NCI-H1930 (cell line): ENCODE measurements around the gene OR2A25.
A peak's percentile ranks its signal among the peaks of the same experiment; 100 is the strongest.
"Not testable (repeated sequence)": the region's sequence is repeated elsewhere in the genome, so short reads cannot be mapped to it uniquely, and the experiment has no call there.

Experiments
- DNase-seq, 2 experiments: peaks; one replicate each; lab custom pipeline; 2025; lab: John Stamatoyannopoulos, UW

Gene OR2A25

DNA sequence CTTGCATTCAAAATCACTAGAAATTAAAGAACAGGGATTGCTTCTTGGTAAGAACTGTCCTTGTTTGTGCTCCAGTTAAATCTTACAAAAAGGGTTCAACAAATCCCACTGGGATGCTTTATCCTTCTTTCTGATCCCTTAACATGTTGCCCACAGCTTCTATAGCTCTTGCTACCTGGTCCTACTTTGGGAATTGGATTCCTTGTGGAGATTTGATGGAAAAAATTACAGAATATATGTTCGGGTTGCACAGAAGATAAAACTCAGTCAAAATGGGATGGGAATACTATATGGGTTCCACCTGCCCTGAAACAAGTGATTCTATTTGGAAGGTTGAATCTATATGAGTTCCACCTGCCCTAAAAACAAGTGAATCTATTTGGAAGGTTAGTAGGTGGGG, at the start of gene OR2A25:
Gene OR2A25 (plus strand): TSS at position 301 of the 400 bp plus-strand sequence. CDS start 4,409 bp downstream, outside the sequence.
- no peak for DNase-seq

GRCh38 chr7:144020340-144020739, 49.3 kb upstream of the OR2A25 start:
- no peak for DNase-seq

GRCh38 chr7:144022169-144022568, 47.4 kb upstream of the OR2A25 start:
- no peak for DNase-seq

DNA sequence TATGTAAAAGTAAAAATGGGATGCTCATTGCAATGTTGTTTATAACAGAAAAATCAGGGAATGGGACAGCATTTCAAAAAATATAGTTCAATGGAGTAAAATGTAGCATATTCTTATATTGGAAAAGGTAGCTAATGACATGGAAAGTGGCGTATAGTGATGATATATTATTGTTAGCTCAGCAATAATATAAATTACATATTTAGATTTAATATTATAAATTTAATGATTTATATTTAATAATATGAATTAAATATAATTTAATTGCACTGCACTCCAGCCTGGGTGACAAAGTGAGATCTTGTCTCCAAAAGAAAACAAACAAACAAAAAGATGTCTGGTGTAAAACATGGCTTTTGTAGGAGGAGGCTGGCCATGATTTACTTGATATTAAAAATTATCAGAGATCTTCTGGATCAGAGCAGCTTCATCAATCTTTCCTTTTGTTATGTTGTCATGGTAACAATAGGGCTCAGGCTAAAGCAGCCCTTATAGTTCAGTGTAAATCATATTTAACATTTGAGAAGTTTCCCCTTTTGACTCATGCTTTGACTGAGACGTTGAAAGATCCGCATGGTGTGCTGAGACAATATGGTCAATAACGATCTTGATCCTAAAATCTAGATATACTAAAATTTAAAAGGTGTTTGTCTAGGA, 46.3 kb upstream of the OR2A25 start:
- DNase-seq: no peak

- no peak for DNase-seq
Observed at GRCh38 chr7:144024213-144024612, 45.4 kb upstream of the OR2A25 start.

DNA sequence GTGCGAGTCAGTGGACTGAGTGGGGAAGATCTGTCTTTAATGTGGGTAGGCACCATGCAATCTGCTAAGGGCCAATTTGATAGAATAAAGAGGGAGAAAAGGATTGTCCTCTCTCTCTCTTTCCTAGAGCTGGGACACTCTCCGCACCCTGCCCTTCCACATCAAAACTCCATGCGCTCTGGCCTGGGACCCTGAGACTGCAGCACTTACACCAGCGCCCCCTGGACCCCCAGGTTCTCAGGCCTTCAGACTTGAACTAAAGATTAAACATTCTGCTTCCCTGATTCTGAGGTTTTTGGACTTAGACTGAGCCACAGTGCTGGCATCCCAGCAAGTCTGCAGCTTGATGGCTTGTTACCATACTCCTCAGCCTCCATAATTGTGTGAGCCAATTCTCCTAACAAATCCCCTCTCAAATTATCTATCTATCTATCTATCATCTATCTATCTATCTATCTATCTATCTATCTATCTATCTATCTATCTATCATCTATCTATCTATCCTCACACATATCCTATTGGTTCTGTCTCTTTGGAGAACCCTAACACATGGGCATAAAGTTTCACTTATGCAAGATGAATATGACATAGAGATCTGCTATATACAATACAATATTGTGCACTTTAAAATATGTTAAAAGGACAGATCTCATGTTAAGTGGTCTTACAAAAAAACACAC, 43.3 kb upstream of the OR2A25 start:
- no peak for DNase-seq

GRCh38 chr7:144027070-144027469, 42.5 kb upstream of the OR2A25 start:
- DNase-seq: no peak

- no peak for DNase-seq
Observed at GRCh38 chr7:144027974-144028373, 41.6 kb upstream of the OR2A25 start.

DNA sequence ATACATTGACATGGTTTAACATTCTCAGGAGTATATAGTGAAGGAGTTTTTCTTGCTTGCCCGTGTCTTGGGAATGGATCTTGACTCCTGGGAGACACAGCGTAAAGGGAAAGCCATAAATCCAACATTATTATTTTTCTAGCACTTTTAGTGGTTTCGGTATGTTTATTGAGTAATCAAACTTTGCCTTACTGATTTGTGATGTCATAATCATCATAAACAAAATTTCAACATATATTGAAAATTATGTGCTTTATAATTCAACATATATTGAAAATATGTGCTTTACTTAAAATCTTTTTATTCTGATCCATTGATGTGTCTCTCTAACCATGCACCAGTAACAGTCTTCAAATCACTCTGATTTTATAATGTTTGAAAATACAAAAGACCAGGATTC, 41.1 kb upstream of the OR2A25 start:
- DNase-seq: no peak

GRCh38 chr7:144032516-144032915, 37.1 kb upstream of the OR2A25 start:
- DNase-seq: no peak

DNA sequence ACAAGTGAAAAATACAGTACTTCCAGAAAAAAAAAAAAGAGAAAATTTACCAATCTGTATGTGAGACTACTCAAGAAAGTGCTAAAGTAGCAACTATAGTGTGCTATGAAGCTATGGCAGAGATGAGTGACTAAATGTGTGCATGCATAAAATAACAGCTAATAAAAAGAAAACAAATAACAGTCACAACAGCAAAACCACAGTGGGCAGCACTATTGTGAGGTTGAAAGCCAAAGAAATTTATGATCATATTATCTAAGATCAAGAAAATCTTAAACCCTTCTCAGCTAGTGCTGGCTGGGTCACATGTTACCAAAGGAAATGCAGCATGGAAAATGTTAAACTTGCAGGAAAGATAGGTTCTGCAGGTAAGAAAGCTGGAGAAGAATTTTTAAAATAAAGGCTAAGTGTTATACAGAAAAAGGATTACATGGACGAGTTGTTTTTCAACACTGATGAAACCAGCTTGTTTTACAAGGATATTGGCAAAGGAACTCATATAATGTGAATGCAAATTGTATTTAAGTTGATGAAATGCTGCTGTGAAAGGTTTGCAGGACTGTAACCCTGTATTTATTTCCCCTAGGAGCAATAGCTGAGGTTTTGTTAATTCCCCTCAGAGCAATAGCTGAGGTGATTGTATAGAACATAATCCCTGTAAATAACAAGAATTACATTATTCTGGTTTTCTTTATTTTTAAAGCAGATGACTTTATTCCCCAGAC, 36.5 kb upstream of the OR2A25 start:
- DNase-seq: no peak

DNA sequence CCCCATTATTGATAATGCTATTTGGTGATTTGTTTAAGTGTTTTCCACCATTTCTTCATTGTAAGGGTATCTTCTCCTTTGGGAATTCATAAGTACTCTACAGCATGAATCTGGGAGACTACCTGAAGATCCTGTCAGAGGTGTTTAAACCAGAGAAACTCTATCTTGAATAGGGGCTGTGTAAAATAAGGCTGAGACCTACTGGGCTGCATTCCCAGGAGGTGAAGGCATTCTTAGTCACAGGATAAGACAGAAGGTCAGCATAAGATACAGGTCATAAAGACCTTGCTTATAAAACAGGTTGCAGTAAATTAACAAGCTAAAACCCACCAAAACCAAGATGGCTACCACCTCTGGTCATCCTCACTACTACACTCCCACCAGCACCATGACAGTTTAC, 34.2 kb upstream of the OR2A25 start:
- DNase-seq: no peak

- no peak for DNase-seq
Observed at GRCh38 chr7:144036302-144036885, 33.2 kb upstream of the OR2A25 start.

DNA sequence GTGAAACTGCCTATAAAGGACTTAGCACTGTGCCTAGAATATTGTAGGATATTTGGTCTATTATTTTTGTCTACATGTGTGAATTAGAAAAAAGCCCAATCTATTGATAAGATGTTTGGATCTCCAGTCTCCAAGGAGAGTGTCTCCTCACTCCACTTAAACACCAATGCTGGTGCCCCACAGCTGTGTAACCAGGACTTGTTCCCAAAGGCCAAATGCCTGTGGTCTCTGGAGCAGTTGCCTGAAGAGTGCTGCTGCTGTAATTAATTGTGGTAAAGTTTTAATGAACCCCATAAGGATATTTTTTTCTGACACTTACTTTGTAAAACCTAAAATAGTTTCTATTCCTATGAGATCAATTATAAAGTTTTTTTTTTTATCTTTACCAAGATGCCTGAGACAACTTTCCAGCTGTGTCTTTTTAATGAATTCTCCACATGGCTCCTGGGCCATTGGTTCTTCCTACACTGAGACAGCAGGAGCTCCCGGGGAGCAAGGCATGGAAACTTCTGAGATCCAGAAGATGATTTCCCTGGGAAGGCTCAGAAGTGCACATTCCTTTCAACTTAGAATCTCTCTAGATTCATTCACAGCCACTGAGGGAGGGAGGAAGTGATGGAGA, 32.1 kb upstream of the OR2A25 start:
- DNase-seq: no peak

GRCh38 chr7:144038887-144039286, 30.7 kb upstream of the OR2A25 start:
- no peak for DNase-seq

GRCh38 chr7:144048648-144049047, 21.0 kb upstream of the OR2A25 start, which contains the start of gene OR2A5:
Gene OR2A5 (plus strand): TSS chr7:144048948. CDS start chr7:144050402, 1,454 bp downstream.
- peak; percentile 89 to 90 for DNase-seq

- peak in 1 of 2 experiments; percentile 48 for DNase-seq
Observed at GRCh38 chr7:144049491-144049890, 20.1 kb upstream of the OR2A25 start.

- no peak for DNase-seq
Observed at GRCh38 chr7:144050093-144050492, 19.5 kb upstream of the OR2A25 start.

DNA sequence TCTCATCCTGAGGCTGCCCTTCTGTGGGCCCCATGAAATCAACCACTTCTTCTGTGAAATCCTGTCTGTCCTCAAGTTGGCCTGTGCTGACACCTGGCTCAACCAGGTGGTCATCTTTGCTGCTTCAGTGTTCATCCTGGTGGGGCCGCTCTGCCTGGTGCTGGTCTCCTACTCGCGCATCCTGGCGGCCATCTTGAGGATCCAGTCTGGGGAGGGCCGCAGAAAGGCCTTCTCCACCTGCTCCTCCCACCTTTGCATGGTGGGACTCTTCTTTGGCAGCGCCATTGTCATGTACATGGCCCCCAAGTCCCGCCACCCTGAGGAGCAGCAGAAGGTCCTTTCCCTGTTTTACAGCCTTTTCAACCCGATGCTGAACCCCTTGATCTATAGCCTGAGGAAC, 18.7 kb upstream of the OR2A25 start:
- not testable (repeated sequence) for DNase-seq

DNA sequence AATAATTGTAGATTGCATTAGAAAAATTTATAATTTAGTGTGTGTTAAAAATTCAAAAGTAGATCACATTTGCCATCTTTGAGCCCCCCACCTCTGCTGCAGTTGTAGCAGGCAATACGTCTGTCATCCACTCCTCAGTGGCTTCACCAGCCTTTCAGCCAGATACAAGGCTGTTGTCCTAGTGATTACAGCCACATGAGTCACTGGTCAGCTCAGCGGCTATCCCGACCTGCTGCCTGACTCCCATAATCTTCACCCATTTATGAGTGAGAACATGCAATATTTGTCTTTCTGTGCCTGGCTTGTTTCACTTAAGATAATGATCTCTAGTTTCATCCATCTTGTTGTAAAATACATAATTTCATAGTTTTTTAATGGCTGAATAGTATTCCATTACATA, 11.7 kb upstream of the OR2A25 start:
- no peak for DNase-seq

DNA sequence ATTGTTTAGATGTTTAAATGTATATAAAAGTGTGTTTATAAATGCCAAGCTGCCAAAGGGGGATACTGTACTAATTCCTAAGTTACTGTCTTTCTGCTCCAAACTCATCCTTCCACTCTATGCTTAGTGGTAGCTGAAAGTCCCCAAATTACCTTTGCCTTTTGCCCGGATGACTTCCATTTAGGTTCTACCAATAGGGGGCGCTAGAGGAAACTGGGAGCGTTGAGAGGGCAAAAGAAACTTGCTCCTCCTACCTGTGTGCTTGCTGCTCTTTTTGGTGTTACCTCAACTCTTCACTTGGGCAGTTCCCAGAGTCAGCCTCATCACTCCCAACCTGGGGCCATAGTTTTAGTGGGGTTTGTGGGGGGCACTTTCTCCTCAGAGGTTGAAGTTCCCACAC, 5.9 kb upstream of the OR2A25 start:
- DNase-seq: peak; percentile 25 to 34

- no peak for DNase-seq
Observed at GRCh38 chr7:144069953-144070352, 342 bp downstream of the OR2A25 start.
